Neural progenitor cell (in vitro differentiated cells): ENCODE data around the gene TMEM145.
A peak's percentile ranks its signal among the peaks of the same experiment; 100 is the strongest.

ENCODE experiments used
- EZH2 ChIP-seq: fragments of 200-600 bp; sonication (generic); IDR thresholded peaks from 2 replicates; pipeline ENCODE4 v1.6.1; 2017; ENCODE audit warnings: antibody characterized with exemption, mild to moderate bottlenecking, moderate library complexity
- EZH2phosphoT487 ChIP-seq: fragments of 200-600 bp; sonication (generic); IDR thresholded peaks from 2 replicates; pipeline ENCODE4 v1.6.1; 2017; ENCODE audit warnings: antibody characterized with exemption
- TF ChIP-seq, protein P1 (sequence below): fragments of 200-600 bp; sonication (generic); IDR thresholded peaks from 2 replicates; pipeline ENCODE4 v1.5.1; 2017; ENCODE audit warnings: antibody characterized with exemption, mild to moderate bottlenecking

DNA sequence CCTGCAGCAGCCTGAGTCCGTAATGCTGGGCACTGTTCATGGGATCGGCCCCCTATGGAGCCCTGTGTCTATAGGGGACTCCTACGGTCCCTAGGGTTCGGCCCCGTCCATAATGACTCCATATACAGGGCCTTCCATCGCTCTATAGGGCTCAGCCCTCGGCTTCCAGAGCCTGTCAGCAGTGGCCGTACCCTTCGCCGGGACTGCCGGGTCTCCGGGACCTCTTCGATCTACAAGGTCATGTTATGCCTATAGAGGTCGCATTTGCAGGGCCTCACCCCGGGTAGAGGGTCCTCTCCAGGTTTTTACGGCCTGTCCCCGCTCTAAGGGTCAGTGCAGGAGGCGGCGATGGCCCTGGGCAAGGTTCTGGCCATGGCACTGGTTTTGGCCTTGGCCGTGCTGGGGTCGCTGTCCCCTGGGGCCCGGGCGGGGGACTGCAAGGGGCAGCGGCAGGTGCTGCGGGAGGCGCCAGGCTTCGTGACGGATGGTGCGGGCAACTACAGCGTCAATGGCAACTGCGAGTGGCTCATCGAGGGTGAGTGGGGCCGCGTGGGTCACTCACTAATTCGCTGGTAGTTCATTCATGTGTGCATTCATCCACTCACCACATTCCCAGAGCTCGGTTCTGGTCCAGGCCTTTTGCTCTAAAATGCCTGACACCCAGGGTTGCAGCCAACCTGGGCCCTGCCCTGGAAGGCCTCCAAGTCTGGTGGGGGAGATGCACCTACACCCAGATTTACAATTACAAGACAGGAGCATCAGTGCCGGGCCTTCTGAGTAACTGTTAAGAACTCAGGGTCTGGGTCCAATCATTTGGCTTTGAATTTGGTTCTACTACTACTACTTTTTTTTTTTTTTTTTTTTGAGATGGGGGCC, 13.0 kb downstream of the TMEM145 start:
- TF ChIP-seq, protein P1, sequence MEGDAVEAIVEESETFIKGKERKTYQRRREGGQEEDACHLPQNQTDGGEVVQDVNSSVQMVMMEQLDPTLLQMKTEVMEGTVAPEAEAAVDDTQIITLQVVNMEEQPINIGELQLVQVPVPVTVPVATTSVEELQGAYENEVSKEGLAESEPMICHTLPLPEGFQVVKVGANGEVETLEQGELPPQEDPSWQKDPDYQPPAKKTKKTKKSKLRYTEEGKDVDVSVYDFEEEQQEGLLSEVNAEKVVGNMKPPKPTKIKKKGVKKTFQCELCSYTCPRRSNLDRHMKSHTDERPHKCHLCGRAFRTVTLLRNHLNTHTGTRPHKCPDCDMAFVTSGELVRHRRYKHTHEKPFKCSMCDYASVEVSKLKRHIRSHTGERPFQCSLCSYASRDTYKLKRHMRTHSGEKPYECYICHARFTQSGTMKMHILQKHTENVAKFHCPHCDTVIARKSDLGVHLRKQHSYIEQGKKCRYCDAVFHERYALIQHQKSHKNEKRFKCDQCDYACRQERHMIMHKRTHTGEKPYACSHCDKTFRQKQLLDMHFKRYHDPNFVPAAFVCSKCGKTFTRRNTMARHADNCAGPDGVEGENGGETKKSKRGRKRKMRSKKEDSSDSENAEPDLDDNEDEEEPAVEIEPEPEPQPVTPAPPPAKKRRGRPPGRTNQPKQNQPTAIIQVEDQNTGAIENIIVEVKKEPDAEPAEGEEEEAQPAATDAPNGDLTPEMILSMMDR = peak; percentile 11
- TF ChIP-seq EZH2phosphoT487 = no peak
- no peak for TF ChIP-seq EZH2
